GM12878 (cell line): ENCODE data around the gene ZC3H12D. TPM values are rescaled to one million over a fixed set of nuclear protein-coding genes. Genes with fewer than 3 reads are reported as not detected.

Source experiments
- ATAC-seq: fragments of 200-7000 bp; cut with Tn5 transposase; 3 replicates; pipeline ENCODE4 v1.9.1; 2020; ENCODE audit warnings: mild to moderate bottlenecking, moderate library complexity
- BruUV-seq: library from RNA; stranded (reverse); fragments of 400-500 nt; replicated peaks from 2 replicates; lab custom pipeline; 2021; lab: Mats Ljungman, UMichigan
- CTCF ChIA-PET: fragments of 300-600 bp; sonication (Branson Sonifier 250); formaldehyde crosslinking; extraction: SDS; loops from one replicate; lab custom pipeline; 2021; ENCODE audit warnings: inconsistent platforms; lab: Yijun Ruan, JAX
- POLR2A ChIA-PET: fragments of 350-600 bp; formaldehyde crosslinking; extraction: SDS; loops from one replicate; lab custom pipeline; 2021; ENCODE audit warnings: inconsistent platforms; lab: Charles Lee
- RAD21 ChIA-PET: fragments of 300-600 bp; sonication (Branson Sonifier 250); formaldehyde crosslinking; loops from one replicate; lab custom pipeline; 2023; ENCODE audit warnings: antibody characterized with exemption; ENCODE audit not compliant: unreplicated experiment; lab: Charles Lee
- SMC1A ChIA-PET: fragments of 300-600 bp; sonication (Branson Sonifier 250); formaldehyde crosslinking; loops from one replicate; lab custom pipeline; 2023; ENCODE audit not compliant: unreplicated experiment, uncharacterized antibody; lab: Charles Lee
- DNase-seq: peaks from one replicate; pipeline ENCODE4 v3.0.0-alpha.2; 2011; ENCODE audit warnings: low read depth, low spot score
- FAIRE-seq: peaks from 3 replicates; lab custom pipeline; 2011; peaks lifted over from hg19 to GRCh38; lab: Jason Lieb, UNC
- H2AFZ ChIP-seq: 2 replicates; pipeline ENCODE4 v1.6.0; 2011; ENCODE audit warnings: low read depth, low read length, control low read depth; ENCODE audit not compliant: control insufficient read depth
- H3K27ac ChIP-seq: 2 replicates; pipeline ENCODE4 v1.5.1; 2011; ENCODE audit warnings: control low read depth; ENCODE audit not compliant: control insufficient read depth, insufficient read depth
- H3K27me3 ChIP-seq, 2 experiments: replicated peaks in 1 of 2; 2 replicates each; pipeline versions ENCODE4 v1.6.0 to v1.6.1; 2011; ENCODE audit warnings: low read length in 1 of 2; ENCODE audit not compliant: control insufficient read depth in 2 of 2, insufficient read depth in 2 of 2
- H3K36me3 ChIP-seq, 2 experiments: 2 replicates each; pipeline ENCODE4 v1.5.1; 2011; ENCODE audit warnings: low read length in 1 of 2; ENCODE audit not compliant: control insufficient read depth in 2 of 2, insufficient read depth in 2 of 2
- H3K4me1 ChIP-seq: 2 replicates; pipeline ENCODE4 v1.6.1; 2011; ENCODE audit warnings: mild to moderate bottlenecking, low read length, moderate library complexity, mixed read lengths; ENCODE audit not compliant: control insufficient read depth, insufficient read depth
- H3K4me2 ChIP-seq: 2 replicates; pipeline ENCODE4 v1.6.0; 2011; ENCODE audit warnings: control low read depth; ENCODE audit not compliant: control insufficient read depth, insufficient read depth
- H3K4me3 ChIP-seq: fragments of 200-600 bp; sonication (generic); 2 replicates; pipeline ENCODE4 v1.5.1; 2016
- H3K79me2 ChIP-seq: 2 replicates; pipeline ENCODE4 v1.6.0; 2011; ENCODE audit warnings: low read length; ENCODE audit not compliant: control insufficient read depth, insufficient read depth
- H3K9ac ChIP-seq: 2 replicates; pipeline ENCODE4 v1.8.0; 2011; ENCODE audit warnings: low read length, control low read depth, mixed read lengths; ENCODE audit not compliant: control insufficient read depth, insufficient read depth
- H3K9me3 ChIP-seq: replicated peaks from 3 replicates; pipeline ENCODE4 v1.5.1; 2011; ENCODE audit warnings: mild to moderate bottlenecking, low read length; ENCODE audit not compliant: control insufficient read depth, insufficient read depth
- H4K20me1 ChIP-seq: 2 replicates; pipeline ENCODE4 v1.6.0; 2011; ENCODE audit not compliant: control insufficient read depth, insufficient read depth
- CHD1 ChIP-seq: IDR thresholded peaks from 2 replicates; pipeline ENCODE4 v1.6.1; 2012; ENCODE audit warnings: low read depth, low read length, improper control_type of control experiment
- DPF2 ChIP-seq: fragments of 450-650 bp; IDR thresholded peaks from 2 replicates; pipeline ENCODE4 v1.6.1; 2017; ENCODE audit warnings: mild to moderate bottlenecking
- EED ChIP-seq: sonication (generic); IDR thresholded peaks from 2 replicates; pipeline ENCODE4 v1.6.1; 2016; ENCODE audit warnings: antibody characterized with exemption, low read depth
- EGR1 ChIP-seq, 2 experiments: IDR thresholded peaks; 1 replicate in 1 of 2; 2 replicates in 1 of 2; pipeline ENCODE4 v1.6.1; 2011 to 2012; ENCODE audit warnings: low read depth in 2 of 2, low read length in 2 of 2, borderline replicate concordance in 1 of 2, mild to moderate bottlenecking in 1 of 2, moderate library complexity in 1 of 2
- FOS ChIP-seq: IDR thresholded peaks from 3 replicates; pipeline ENCODE4 v1.6.1; 2011; ENCODE audit warnings: borderline replicate concordance; ENCODE audit not compliant: insufficient read length; ENCODE audit errors: extremely low read depth
- HDAC6 ChIP-seq: fragments of 200-600 bp; sonication (generic); IDR thresholded peaks from one replicate; pipeline ENCODE4 v1.8.0; 2017; ENCODE audit warnings: antibody characterized with exemption; ENCODE audit not compliant: unreplicated experiment
- NBN ChIP-seq: fragments of 450-650 bp; IDR thresholded peaks from 2 replicates; pipeline ENCODE4 v1.6.1; 2016
- POU2F2 ChIP-seq: IDR thresholded peaks from 3 replicates; pipeline ENCODE4 v1.6.1; 2011; ENCODE audit warnings: low read depth, mild to moderate bottlenecking, low read length, borderline replicate concordance
- RELB ChIP-seq: fragments of 450-650 bp; IDR thresholded peaks from 2 replicates; pipeline ENCODE4 v1.6.1; 2017; ENCODE audit warnings: low read depth, mild to moderate bottlenecking, moderate library complexity
- SIN3A ChIP-seq: IDR thresholded peaks from 2 replicates; pipeline ENCODE4 v1.6.1; 2012; ENCODE audit warnings: low read depth, low read length, improper control_type of control experiment
- SMAD5 ChIP-seq: IDR thresholded peaks from 2 replicates; pipeline ENCODE4 v1.6.1; 2016; ENCODE audit warnings: antibody characterized with exemption, low read depth
- SUZ12 ChIP-seq: fragments of 200-600 bp; sonication (generic); IDR thresholded peaks from one replicate; pipeline ENCODE4 v1.6.1; 2018; ENCODE audit warnings: antibody characterized with exemption, mild to moderate bottlenecking; ENCODE audit not compliant: unreplicated experiment
- TCF3 ChIP-seq: IDR thresholded peaks from 2 replicates; pipeline ENCODE4 v1.6.1; 2012; ENCODE audit warnings: low read depth, mild to moderate bottlenecking, low read length, borderline replicate concordance; ENCODE audit not compliant: insufficient read depth
- WRNIP1 ChIP-seq: IDR thresholded peaks from 2 replicates; pipeline ENCODE4 v1.6.1; 2011; ENCODE audit warnings: low read depth, low read length, improper control_type of control experiment, borderline replicate concordance
- ZNF207 ChIP-seq: fragments of 450-650 bp; IDR thresholded peaks from 2 replicates; pipeline ENCODE4 v1.6.1; 2014; ENCODE audit warnings: antibody characterized with exemption, mild to moderate bottlenecking, borderline replicate concordance
- ZNF384 ChIP-seq: IDR thresholded peaks from 2 replicates; pipeline ENCODE4 v1.6.1; 2012; ENCODE audit warnings: low read depth, mild to moderate bottlenecking, low read length, improper control_type of control experiment, borderline replicate concordance
- WGBS: methylation state at CpG from one replicate; pipeline ENCODE4 v1.1.6; 2016; ENCODE audit warnings: low lambda C conversion rate; ENCODE audit not compliant: insufficient replicate concordance, insufficient coverage; ENCODE audit errors: missing lambda C conversion rate; 5-methylcytosine and 5-hydroxymethylcytosine counted together
- in situ Hi-C: fragments of 300-500 bp; cut with MboI; formaldehyde crosslinking; loops from 9 replicates; pipeline ENCODE4 v1.14.3; 2018; ENCODE audit warnings: mixed read lengths
- intact Hi-C: fragments of 100-400 bp; cut with micrococcal nuclease; formaldehyde crosslinking; loops from one replicate; pipeline ENCODE4 v1.14.2; 2022; ENCODE audit not compliant: unreplicated experiment
- polyA plus RNA-seq, 11 experiments: library from polyadenylated mRNA; depleted of rRNA in 4 of 11; unstranded in 6 of 11; stranded (reverse) in 5 of 11; fragments of >200 nt; fragmentation: Nextera tagmentation in 4 of 11; fragmentation: Illumina TruSeq in 1 of 11; extraction: Ambion mirVana in 4 of 11; extraction: Trizol in 1 of 11; gene quantifications; 1 replicate in 1 of 11; 2 replicates in 10 of 11; pipeline versions ENCODE4 v1.2.1 to v1.2.3, GENCODE V29; 2011 to 2016; ENCODE audit warnings: inconsistent platforms in 2 of 11, missing spikeins in 2 of 11, low read depth in 1 of 11
- total RNA-seq, 4 experiments: library from RNA; depleted of rRNA in 3 of 4; stranded (reverse); fragments of >200 nt in 3 of 4; fragmentation: Illumina TruSeq in 1 of 4; extraction: Trizol in 1 of 4; gene quantifications; 2 replicates each; pipeline versions ENCODE4 v1.2.1 to v1.2.3, GENCODE V29; 2013 to 2021
- TF ChIP-seq, protein P1 (sequence below): fragments of 450-650 bp; IDR thresholded peaks from 2 replicates; pipeline ENCODE4 v1.6.1; 2017; ENCODE audit warnings: mild to moderate bottlenecking, moderate library complexity
- TF ChIP-seq, protein P2 (sequence below): fragments of 450-650 bp; IDR thresholded peaks from 2 replicates; pipeline ENCODE4 v1.6.1; 2016; ENCODE audit warnings: mild to moderate bottlenecking

ZC3H12D gene
- total and polyA plus RNA-seq, 10 of the 15 experiments (the other 5 are each of a cell fraction or from before 2014, with no cell fraction given): 1.4 to 29.7 (median 8.8) TPM

- in situ Hi-C loops: no loop called here
- H3K79me2 ChIP-seq: no peaks in the 10 kb centered on the region
- 100% methylated on average over 1 of the region's 1 CpG for WGBS
- no peaks in the 10 kb centered on the region for H3K4me1 ChIP-seq
- no peaks in the 10 kb centered on the region for H3K27me3 ChIP-seq
- CTCF ChIA-PET: interaction anchor here (0.9 to 6.4 kb wide), 17 partner anchors 8 to 490 kb away, joined by 3 to 103 read pairs (median 14); no protein-coding TSS in a partner anchor
- no peak overlapping the region for H3K9ac ChIP-seq
- no peak overlapping the region for H3K4me3 ChIP-seq
- no peaks in the 10 kb centered on the region for H4K20me1 ChIP-seq
- TF ChIP-seq FOS (no peak), ZNF207 (no peak), POU2F2 (no peak), RELB (no peak), EED (no peak), NBN (no peak), WRNIP1 (no peak), SIN3A (no peak), ZNF384 (no peak), EGR1 (IDR thresholded peaks at IDR 0.05; ENCODE audit: borderline replicate concordance in 1 of 2, low read depth in 2 of 2, low read length in 2 of 2) (no peak), SMAD5 (no peak), SUZ12 (no peak), TCF3 (no peak), HDAC6 (no peak), CHD1 (no peak), DPF2 (no peak)
- TF ChIP-seq, protein P1, sequence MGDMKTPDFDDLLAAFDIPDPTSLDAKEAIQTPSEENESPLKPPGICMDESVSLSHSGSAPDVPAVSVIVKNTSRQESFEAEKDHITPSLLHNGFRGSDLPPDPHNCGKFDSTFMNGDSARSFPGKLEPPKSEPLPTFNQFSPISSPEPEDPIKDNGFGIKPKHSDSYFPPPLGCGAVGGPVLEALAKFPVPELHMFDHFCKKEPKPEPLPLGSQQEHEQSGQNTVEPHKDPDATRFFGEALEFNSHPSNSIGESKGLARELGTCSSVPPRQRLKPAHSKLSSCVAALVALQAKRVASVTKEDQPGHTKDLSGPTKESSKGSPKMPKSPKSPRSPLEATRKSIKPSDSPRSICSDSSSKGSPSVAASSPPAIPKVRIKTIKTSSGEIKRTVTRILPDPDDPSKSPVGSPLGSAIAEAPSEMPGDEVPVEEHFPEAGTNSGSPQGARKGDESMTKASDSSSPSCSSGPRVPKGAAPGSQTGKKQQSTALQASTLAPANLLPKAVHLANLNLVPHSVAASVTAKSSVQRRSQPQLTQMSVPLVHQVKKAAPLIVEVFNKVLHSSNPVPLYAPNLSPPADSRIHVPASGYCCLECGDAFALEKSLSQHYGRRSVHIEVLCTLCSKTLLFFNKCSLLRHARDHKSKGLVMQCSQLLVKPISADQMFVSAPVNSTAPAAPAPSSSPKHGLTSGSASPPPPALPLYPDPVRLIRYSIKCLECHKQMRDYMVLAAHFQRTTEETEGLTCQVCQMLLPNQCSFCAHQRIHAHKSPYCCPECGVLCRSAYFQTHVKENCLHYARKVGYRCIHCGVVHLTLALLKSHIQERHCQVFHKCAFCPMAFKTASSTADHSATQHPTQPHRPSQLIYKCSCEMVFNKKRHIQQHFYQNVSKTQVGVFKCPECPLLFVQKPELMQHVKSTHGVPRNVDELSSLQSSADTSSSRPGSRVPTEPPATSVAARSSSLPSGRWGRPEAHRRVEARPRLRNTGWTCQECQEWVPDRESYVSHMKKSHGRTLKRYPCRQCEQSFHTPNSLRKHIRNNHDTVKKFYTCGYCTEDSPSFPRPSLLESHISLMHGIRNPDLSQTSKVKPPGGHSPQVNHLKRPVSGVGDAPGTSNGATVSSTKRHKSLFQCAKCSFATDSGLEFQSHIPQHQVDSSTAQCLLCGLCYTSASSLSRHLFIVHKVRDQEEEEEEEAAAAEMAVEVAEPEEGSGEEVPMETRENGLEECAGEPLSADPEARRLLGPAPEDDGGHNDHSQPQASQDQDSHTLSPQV: no peak
- TF ChIP-seq, protein P2, sequence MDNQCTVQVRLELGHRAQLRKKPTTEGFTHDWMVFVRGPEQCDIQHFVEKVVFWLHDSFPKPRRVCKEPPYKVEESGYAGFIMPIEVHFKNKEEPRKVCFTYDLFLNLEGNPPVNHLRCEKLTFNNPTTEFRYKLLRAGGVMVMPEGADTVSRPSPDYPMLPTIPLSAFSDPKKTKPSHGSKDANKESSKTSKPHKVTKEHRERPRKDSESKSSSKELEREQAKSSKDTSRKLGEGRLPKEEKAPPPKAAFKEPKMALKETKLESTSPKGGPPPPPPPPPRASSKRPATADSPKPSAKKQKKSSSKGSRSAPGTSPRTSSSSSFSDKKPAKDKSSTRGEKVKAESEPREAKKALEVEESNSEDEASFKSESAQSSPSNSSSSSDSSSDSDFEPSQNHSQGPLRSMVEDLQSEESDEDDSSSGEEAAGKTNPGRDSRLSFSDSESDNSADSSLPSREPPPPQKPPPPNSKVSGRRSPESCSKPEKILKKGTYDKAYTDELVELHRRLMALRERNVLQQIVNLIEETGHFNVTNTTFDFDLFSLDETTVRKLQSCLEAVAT: no peak
- ATAC-seq (no peak), DNase-seq (no peak), FAIRE-seq (no peak)
- no peak overlapping the region for H3K4me2 ChIP-seq
- H3K36me3 ChIP-seq: peaks cover 0 to 12% of the 10 kb centered on the region in 2 experiments; a peak in 2 of 4 replicates
- H3K27ac ChIP-seq: no peak overlapping the region
- intact Hi-C loops: no loop called here
- BruUV-seq: no TSS peak
- RAD21 ChIA-PET: interaction anchor here (0.8 to 4.6 kb wide), 19 partner anchors 8 to 486 kb away, joined by 3 to 78 read pairs (median 5); no protein-coding TSS in a partner anchor
- H2AFZ ChIP-seq: no peak overlapping the region
- no peaks in the 10 kb centered on the region for H3K9me3 ChIP-seq
- SMC1A ChIA-PET: interaction anchor here (0.6 to 5.5 kb wide), 21 partner anchors 10 to 491 kb away, joined by 3 to 100 read pairs (median 7); partner anchors contain the start of gene PPIL4
- POLR2A ChIA-PET: interaction anchor here (0.7 to 1.2 kb wide), 5 partner anchors 10 to 99 kb away, joined by 3 to 4 read pairs (median 3); no protein-coding TSS in a partner anchor
Measured at GRCh38 chr6:149515494-149515893, 30.7 kb upstream of the ZC3H12D start.
